SIG-M5 treated with dmso at 0.1 percent for 504 hours (cell line): Measurements from ENCODE around the gene UGGT2.
A peak's percentile ranks its signal among the peaks of the same experiment; 100 is the strongest.
"Not testable (repeated sequence)": the region's sequence is repeated elsewhere in the genome, so short reads cannot be mapped to it uniquely, and the experiment has no call there.

ENCODE experiments used
- DNase-seq: peaks from one replicate; lab custom pipeline; 2025; ENCODE audit not compliant: unreplicated experiment; lab: John Stamatoyannopoulos, UW

Gene UGGT2

GRCh38 chr13:95801825-95802224 lies 251.4 kb downstream of the UGGT2 start:
- no peak for DNase-seq

- no peak for DNase-seq
These were observed 252.8 kb downstream of the UGGT2 start for GRCh38 chr13:95800436-95800835.

GRCh38 chr13:95797016-95797415 lies 256.2 kb downstream of the UGGT2 start:
- DNase-seq, result no peak

GRCh38 chr13:95793781-95794180 lies 259.4 kb downstream of the UGGT2 start:
- DNase-seq, result no peak

GRCh38 chr13:95793018-95793555 lies 260.1 kb downstream of the UGGT2 start:
- DNase-seq, result no peak

- no peak for DNase-seq
These were observed 262.0 kb downstream of the UGGT2 start for GRCh38 chr13:95791084-95791722.

- not testable (repeated sequence) for DNase-seq
These were observed 263.9 kb downstream of the UGGT2 start for GRCh38 chr13:95789315-95789714.

- DNase-seq, result no peak
These were observed 265.1 kb downstream of the UGGT2 start for GRCh38 chr13:95788100-95788463.

GRCh38 chr13:95787356-95788099 lies 265.7 kb downstream of the UGGT2 start:
- DNase-seq, result no peak

- DNase-seq, result no peak
These were observed 268.3 kb downstream of the UGGT2 start for GRCh38 chr13:95784900-95785290.

- no peak for DNase-seq
These were observed 268.9 kb downstream of the UGGT2 start for GRCh38 chr13:95784161-95784899.

- no peak for DNase-seq
These were observed 269.5 kb downstream of the UGGT2 start for GRCh38 chr13:95783747-95784146.

- not testable (repeated sequence) for DNase-seq
These were observed 271.3 kb downstream of the UGGT2 start for GRCh38 chr13:95781940-95782339.

- DNase-seq, result no peak
These were observed 272.2 kb downstream of the UGGT2 start for GRCh38 chr13:95781016-95781415.

GRCh38 chr13:95779522-95779921 lies 273.7 kb downstream of the UGGT2 start:
- no peak for DNase-seq

- no peak for DNase-seq
These were observed 281.3 kb downstream of the UGGT2 start for GRCh38 chr13:95771905-95772304.

- DNase-seq, result no peak
These were observed 289.6 kb downstream of the UGGT2 start for GRCh38 chr13:95763601-95764000.

- DNase-seq, result not testable (repeated sequence)
These were observed 290.6 kb downstream of the UGGT2 start for GRCh38 chr13:95762626-95763025.

GRCh38 chr13:95756072-95756471 lies 297.1 kb downstream of the UGGT2 start:
- no peak for DNase-seq

GRCh38 chr13:95754069-95754468 lies 299.1 kb downstream of the UGGT2 start:
- peak; percentile 55 for DNase-seq

- DNase-seq, result no peak
These were observed 300.5 kb downstream of the UGGT2 start for GRCh38 chr13:95752677-95753076.
